MM.1S (cell line): Measurements from ENCODE around the gene ADAMTS2.

Source experiments
- DNase-seq: peaks from one replicate; pipeline ENCODE4 v3.0.0-alpha.2; 2015
- H2AFZ ChIP-seq: fragments of 300-600 bp; sonication (generic); 2 replicates; pipeline ENCODE4 v1.6.0; 2016; ENCODE audit warnings: antibody characterized with exemption, low read length
- H3F3A ChIP-seq: fragments of 300-600 bp; sonication (generic); 2 replicates; pipeline ENCODE4 v1.6.1; 2016; ENCODE audit warnings: mild to moderate bottlenecking, antibody characterized with exemption, low read length, moderate library complexity, mixed read lengths; ENCODE audit not compliant: insufficient read depth
- H3K27ac ChIP-seq: fragments of 300-600 bp; sonication (generic); 2 replicates; pipeline ENCODE4 v1.5.1; 2016; ENCODE audit warnings: mild to moderate bottlenecking, low read length
- H3K27me3 ChIP-seq: fragments of 300-600 bp; sonication (generic); replicated peaks from 2 replicates; pipeline ENCODE4 v1.6.0; 2016; ENCODE audit warnings: low read length; ENCODE audit not compliant: insufficient read depth
- H3K36me3 ChIP-seq: fragments of 300-600 bp; sonication (generic); replicated peaks from 2 replicates; pipeline ENCODE4 v1.6.1; 2016; ENCODE audit warnings: mild to moderate bottlenecking, low read length, mixed read lengths; ENCODE audit not compliant: insufficient read depth
- H3K4me1 ChIP-seq: fragments of 300-600 bp; sonication (generic); 2 replicates; pipeline ENCODE4 v1.6.1; 2016; ENCODE audit warnings: low read length, mixed read lengths
- H3K4me2 ChIP-seq: fragments of 300-600 bp; sonication (generic); 2 replicates; pipeline ENCODE4 v1.6.0; 2016; ENCODE audit warnings: low read depth, low read length
- H3K4me3 ChIP-seq: fragments of 300-600 bp; sonication (generic); 2 replicates; pipeline ENCODE4 v1.5.1; 2016; ENCODE audit warnings: low read length, mixed read lengths
- H3K79me2 ChIP-seq: fragments of 300-600 bp; sonication (generic); 2 replicates; pipeline ENCODE4 v1.6.1; 2016; ENCODE audit warnings: mixed run types, low read length, mixed read lengths
- H3K9ac ChIP-seq: fragments of 300-600 bp; sonication (generic); 2 replicates; pipeline ENCODE4 v1.6.1; 2016; ENCODE audit warnings: low read length, mixed read lengths
- H3K9me2 ChIP-seq: fragments of 300-600 bp; sonication (generic); replicated peaks from 2 replicates; pipeline ENCODE4 v1.6.1; 2016; ENCODE audit warnings: mild to moderate bottlenecking, low read length, mixed read lengths; ENCODE audit not compliant: insufficient read depth
- H3K9me3 ChIP-seq: fragments of 300-600 bp; sonication (generic); replicated peaks from 2 replicates; pipeline ENCODE4 v1.6.1; 2016; ENCODE audit warnings: mild to moderate bottlenecking, low read length, mixed read lengths; ENCODE audit not compliant: insufficient read depth
- H4K20me1 ChIP-seq: fragments of 300-600 bp; sonication (generic); 2 replicates; pipeline ENCODE4 v1.6.1; 2016; ENCODE audit warnings: mild to moderate bottlenecking, low read length, moderate library complexity, mixed read lengths; ENCODE audit not compliant: insufficient read depth
- EZH2 ChIP-seq: fragments of 300-600 bp; sonication (generic); optimal IDR thresholded peaks from 2 replicates; pipeline ENCODE3; 2017; ENCODE audit warnings: low read depth, mild to moderate bottlenecking, antibody characterized with exemption, low read length, mixed read lengths
- EZH2phosphoT487 ChIP-seq: fragments of 300-600 bp; sonication (generic); IDR thresholded peaks from 2 replicates; pipeline ENCODE4 v1.6.1; 2018; ENCODE audit warnings: antibody characterized with exemption, low read length
- TF ChIP-seq, protein P1 (sequence below): fragments of 300-600 bp; sonication (generic); IDR thresholded peaks from 2 replicates; pipeline ENCODE4 v1.5.1; 2016; ENCODE audit warnings: antibody characterized with exemption, low read length, mixed read lengths

Gene ADAMTS2

DNA sequence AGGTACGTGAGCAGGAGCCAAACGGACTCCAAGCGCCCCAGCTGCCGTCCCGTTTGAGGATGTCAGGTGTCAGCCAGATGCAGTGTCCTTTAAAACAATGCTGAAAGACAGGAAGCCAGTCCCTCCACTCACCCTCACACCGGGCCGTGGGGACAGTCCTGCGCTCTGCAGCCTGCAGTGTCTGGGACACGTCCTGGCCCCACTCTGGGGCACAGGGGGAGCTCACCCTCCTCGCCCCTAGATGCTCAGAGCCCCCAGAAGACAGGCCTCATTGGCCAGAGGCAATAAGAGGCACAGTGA lies 205.4 kb downstream of the ADAMTS2 start:
- no peak overlapping the region for H2AFZ ChIP-seq
- H3K9me2 ChIP-seq, result no peaks in the 10 kb centered on the region
- H3K4me1 ChIP-seq, result peaks cover 14% of the 10 kb centered on the region
- TF ChIP-seq, protein P1, sequence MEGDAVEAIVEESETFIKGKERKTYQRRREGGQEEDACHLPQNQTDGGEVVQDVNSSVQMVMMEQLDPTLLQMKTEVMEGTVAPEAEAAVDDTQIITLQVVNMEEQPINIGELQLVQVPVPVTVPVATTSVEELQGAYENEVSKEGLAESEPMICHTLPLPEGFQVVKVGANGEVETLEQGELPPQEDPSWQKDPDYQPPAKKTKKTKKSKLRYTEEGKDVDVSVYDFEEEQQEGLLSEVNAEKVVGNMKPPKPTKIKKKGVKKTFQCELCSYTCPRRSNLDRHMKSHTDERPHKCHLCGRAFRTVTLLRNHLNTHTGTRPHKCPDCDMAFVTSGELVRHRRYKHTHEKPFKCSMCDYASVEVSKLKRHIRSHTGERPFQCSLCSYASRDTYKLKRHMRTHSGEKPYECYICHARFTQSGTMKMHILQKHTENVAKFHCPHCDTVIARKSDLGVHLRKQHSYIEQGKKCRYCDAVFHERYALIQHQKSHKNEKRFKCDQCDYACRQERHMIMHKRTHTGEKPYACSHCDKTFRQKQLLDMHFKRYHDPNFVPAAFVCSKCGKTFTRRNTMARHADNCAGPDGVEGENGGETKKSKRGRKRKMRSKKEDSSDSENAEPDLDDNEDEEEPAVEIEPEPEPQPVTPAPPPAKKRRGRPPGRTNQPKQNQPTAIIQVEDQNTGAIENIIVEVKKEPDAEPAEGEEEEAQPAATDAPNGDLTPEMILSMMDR, result no peak
- TF ChIP-seq EZH2 (no peak), EZH2phosphoT487 (no peak)
- H3K27me3 ChIP-seq, result peaks cover 8% of the 10 kb centered on the region; the same call in 1 of the 2 replicates
- H3K27ac ChIP-seq, result no peak overlapping the region
- no peaks in the 10 kb centered on the region for H3K9me3 ChIP-seq
- no peak overlapping the region for H3K4me3 ChIP-seq
- DNase-seq, result no peak
- H3F3A ChIP-seq, result no peaks in the 10 kb centered on the region
- no peaks in the 10 kb centered on the region for H3K36me3 ChIP-seq
- no peak overlapping the region for H3K4me2 ChIP-seq
- no peaks in the 10 kb centered on the region for H3K79me2 ChIP-seq
- H4K20me1 ChIP-seq, result no peaks in the 10 kb centered on the region
- no peak overlapping the region for H3K9ac ChIP-seq

DNA sequence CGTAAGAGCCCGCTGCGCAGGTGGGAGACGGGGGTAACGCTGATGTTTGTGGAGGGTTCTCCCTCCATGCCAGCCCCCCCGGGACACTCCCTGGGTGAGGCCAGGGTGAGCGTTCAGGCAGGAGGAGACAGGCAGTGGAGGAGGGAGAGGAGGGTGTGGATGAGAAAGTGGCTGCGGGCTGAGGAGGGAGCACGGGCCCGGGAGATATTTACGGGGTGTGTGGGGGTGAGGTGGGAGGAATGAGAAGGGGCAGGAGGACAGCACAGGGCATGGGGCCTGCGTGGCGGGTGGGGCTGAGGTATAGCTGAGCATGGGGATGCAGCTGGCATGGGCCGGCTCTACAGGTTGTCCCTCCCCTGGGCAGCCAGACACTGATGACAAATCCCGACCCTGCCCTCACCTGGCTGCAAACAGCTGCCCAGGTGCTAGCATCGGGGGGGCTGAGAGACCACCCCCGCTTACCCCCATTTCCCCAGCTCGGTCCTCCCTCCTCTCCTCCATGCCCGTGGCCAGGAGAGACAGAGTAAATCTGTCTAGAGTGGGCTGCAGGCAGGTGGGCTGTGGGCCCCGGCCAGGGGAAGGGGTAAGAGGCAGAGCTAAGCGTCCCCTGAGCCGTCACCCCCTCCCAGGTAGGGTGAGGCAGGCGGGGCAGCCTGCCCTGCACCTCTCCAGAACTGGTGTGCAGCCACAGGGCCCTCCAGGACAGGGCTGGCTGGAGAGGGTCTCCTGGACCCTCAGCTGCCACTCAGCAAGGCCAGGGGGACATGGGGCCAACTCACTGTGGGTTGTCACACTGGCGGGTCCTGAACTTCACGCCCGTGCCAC lies 205.9 kb downstream of the ADAMTS2 start:
- Histone ChIP-seq H3K27me3 (peaks cover 12% of the 10 kb centered on the region), H3K9me2 (no peaks in the 10 kb centered on the region), H2AFZ (no peak overlapping the region), H3K79me2 (no peaks in the 10 kb centered on the region), H3K9me3 (no peaks in the 10 kb centered on the region), H3F3A (no peaks in the 10 kb centered on the region), H3K27ac (no peak overlapping the region), H3K4me2 (no peak overlapping the region), H3K36me3 (no peaks in the 10 kb centered on the region), H4K20me1 (no peaks in the 10 kb centered on the region), H3K4me1 (peaks cover 14% of the 10 kb centered on the region), H3K4me3 (no peak overlapping the region), H3K9ac (no peak overlapping the region)
- TF ChIP-seq EZH2phosphoT487 (no peak), EZH2 (no peak)
- TF ChIP-seq, protein P1, result no peak
- DNase-seq, result no peak

DNA sequence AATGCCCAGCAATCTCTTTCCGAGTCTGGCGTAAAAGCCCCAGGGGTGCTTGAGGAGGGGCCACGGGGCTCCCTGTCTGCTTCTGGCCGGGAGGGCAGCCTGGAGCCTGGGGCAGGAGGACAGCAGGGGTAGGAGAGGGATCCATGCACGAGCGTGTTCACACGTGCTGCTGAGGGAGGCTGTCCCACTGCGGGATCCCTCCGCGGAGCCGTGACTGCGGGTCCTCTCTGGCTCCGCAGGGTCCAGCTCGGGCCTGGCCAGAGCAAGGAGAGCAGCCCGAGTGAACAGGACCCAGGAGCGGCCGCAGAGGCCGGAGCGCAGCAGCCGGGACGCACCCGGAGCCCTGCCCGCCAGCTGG lies 206.7 kb downstream of the ADAMTS2 start:
- Histone ChIP-seq H3F3A (no peaks in the 10 kb centered on the region), H3K36me3 (no peaks in the 10 kb centered on the region), H2AFZ (no peak overlapping the region), H4K20me1 (no peaks in the 10 kb centered on the region), H3K4me3 (no peak overlapping the region), H3K9me2 (no peaks in the 10 kb centered on the region), H3K79me2 (no peaks in the 10 kb centered on the region), H3K27ac (no peak overlapping the region), H3K4me2 (no peak overlapping the region), H3K9ac (no peak overlapping the region), H3K4me1 (peaks cover 14% of the 10 kb centered on the region), H3K27me3 (peaks cover 19% of the 10 kb centered on the region), H3K9me3 (no peaks in the 10 kb centered on the region)
- TF ChIP-seq EZH2, result no peak
- no peak for TF ChIP-seq EZH2phosphoT487
- TF ChIP-seq, protein P1, result no peak
- no peak for DNase-seq
